IPS-18a (cell line): ENCODE data around the gene ATP2A1.
"Not testable (repeated sequence)": the region's sequence is repeated elsewhere in the genome, so short reads cannot be mapped to it uniquely, and the experiment has no call there.

Experiments used
- H3K27ac ChIP-seq: one replicate; pipeline ENCODE4 v1.5.1; 2013; ENCODE audit warnings: low read length
- H3K27me3 ChIP-seq: one replicate; pipeline ENCODE4 v1.6.1; 2013; ENCODE audit warnings: mild to moderate bottlenecking, low read length; ENCODE audit not compliant: control insufficient read depth, insufficient read depth
- H3K36me3 ChIP-seq: one replicate; pipeline ENCODE4 v1.6.1; 2013; ENCODE audit warnings: low read depth, low read length; ENCODE audit not compliant: control insufficient read depth
- H3K4me1 ChIP-seq: one replicate; pipeline ENCODE4 v1.6.1; 2013; ENCODE audit warnings: low read depth, low read length; ENCODE audit not compliant: control insufficient read depth
- H3K4me3 ChIP-seq: one replicate; pipeline ENCODE4 v1.5.1; 2013; ENCODE audit warnings: low read length
- H3K9ac ChIP-seq: one replicate; pipeline ENCODE4 v1.6.1; 2013; ENCODE audit warnings: mild to moderate bottlenecking, low read length, moderate library complexity
- H3K9me3 ChIP-seq: one replicate; pipeline ENCODE4 v1.6.1; 2013; ENCODE audit warnings: low read depth, low read length; ENCODE audit not compliant: control insufficient read depth

Gene ATP2A1

DNA sequence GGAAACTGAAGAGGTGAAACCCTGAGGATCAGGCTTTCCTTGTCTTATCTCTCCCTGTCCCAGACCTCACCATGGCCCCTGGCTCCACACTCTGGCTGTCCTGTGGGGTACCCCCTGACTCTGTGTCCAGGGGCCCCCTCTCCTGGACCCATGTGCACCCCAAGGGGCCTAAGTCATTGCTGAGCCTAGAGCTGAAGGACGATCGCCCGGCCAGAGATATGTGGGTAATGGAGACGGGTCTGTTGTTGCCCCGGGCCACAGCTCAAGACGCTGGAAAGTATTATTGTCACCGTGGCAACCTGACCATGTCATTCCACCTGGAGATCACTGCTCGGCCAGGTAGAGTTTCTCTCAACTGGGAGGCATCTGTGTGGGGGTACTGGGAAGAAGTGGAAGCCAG is 54.9 kb downstream of the ATP2A1 start:
- no peak overlapping the region for H3K9ac ChIP-seq
- no peak overlapping the region for H3K27ac ChIP-seq
- H3K36me3 ChIP-seq = no peaks in the 10 kb centered on the region
- H3K4me1 ChIP-seq = no peaks in the 10 kb centered on the region
- H3K9me3 ChIP-seq = no peaks in the 10 kb centered on the region
- no peak overlapping the region for H3K4me3 ChIP-seq
- H3K27me3 ChIP-seq = no peaks in the 10 kb centered on the region

DNA sequence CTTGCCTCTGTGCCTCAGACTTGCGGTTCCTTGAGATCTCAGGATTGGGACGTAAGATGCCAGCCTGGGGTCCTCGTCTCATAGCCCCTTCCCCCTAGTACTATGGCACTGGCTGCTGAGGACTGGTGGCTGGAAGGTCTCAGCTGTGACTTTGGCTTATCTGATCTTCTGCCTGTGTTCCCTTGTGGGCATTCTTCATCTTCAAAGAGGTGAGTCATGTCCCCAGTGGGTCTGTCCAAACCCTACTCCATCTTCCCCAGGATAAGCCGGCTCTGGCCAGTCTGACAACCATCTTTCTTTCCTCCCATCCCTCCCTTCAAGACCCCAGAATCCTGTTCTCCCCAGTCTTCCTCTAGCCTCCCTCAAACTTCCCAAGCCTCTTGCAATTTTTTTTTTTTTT is 57.1 kb downstream of the ATP2A1 start:
- H3K36me3 ChIP-seq = no peaks in the 10 kb centered on the region
- H3K4me1 ChIP-seq = no peaks in the 10 kb centered on the region
- H3K9ac ChIP-seq = no peak overlapping the region
- no peak overlapping the region for H3K27ac ChIP-seq
- no peak overlapping the region for H3K4me3 ChIP-seq
- no peaks in the 10 kb centered on the region for H3K27me3 ChIP-seq
- H3K9me3 ChIP-seq = no peaks in the 10 kb centered on the region

DNA sequence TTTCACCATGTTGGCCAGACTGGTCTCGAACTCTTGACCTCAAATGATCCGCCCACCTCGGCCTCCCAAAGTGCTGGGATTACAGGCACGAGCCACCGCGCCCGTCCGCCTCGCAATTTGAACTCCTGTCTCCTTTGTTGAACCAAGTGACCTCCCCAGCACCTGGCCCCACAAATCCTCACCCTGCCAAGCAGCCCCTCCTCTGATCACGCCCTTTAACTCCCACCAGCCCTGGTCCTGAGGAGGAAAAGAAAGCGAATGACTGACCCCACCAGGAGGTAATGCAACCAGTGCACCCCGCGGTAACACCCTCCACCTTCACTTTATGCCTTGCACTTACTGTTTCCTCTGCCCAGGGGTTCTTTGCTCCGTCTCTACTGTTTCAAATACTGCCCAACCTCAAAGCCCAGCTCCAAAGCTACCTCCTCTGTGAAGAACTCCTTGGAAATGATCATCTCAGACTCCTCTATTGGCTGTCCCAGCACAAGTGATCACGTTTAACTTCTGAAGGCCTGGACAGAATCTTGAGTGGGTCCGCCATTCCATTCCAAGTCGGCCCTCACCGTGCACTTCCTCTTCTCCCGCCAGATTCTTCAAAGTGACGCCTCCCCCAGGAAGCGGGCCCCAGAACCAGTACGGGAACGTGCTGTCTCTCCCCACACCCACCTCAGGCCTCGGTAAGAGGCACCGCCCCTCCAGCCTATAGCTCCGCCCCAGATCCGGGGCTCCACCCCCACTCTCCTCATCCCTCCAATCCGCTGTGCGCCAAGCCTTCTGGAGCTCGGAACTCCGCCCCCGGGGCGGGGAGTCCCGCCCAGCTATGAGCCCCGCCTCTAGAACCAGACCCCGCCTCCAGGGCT is 57.9 kb downstream of the ATP2A1 start:
- no peak overlapping the region for H3K27ac ChIP-seq
- H3K4me1 ChIP-seq = no peaks in the 10 kb centered on the region
- no peaks in the 10 kb centered on the region for H3K27me3 ChIP-seq
- no peaks in the 10 kb centered on the region for H3K9me3 ChIP-seq
- H3K36me3 ChIP-seq = no peaks in the 10 kb centered on the region
- no peak overlapping the region for H3K9ac ChIP-seq
- H3K4me3 ChIP-seq = peak overlapping the region; percentile 41

DNA sequence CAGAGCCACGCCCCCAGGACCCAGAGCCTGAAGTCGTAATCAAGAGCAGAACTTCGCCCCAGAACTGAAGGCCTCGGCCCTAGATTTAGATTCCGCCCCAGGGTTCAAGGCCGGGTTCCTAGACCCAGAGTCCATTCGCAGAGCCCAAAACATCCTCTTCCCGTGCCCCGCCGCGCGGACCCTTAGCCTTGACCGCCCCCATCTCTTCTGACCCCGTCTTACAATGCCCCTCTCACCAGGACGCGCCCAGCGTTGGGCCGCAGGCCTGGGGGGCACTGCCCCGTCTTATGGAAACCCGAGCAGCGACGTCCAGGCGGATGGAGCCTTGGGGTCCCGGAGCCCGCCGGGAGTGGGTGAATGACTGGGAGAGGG is 58.5 kb downstream of the ATP2A1 start:
- no peak overlapping the region for H3K27ac ChIP-seq
- H3K27me3 ChIP-seq = no peaks in the 10 kb centered on the region
- H3K4me1 ChIP-seq = no peaks in the 10 kb centered on the region
- no peaks in the 10 kb centered on the region for H3K9me3 ChIP-seq
- H3K4me3 ChIP-seq = no peak overlapping the region
- no peak overlapping the region for H3K9ac ChIP-seq
- H3K36me3 ChIP-seq = no peaks in the 10 kb centered on the region

DNA sequence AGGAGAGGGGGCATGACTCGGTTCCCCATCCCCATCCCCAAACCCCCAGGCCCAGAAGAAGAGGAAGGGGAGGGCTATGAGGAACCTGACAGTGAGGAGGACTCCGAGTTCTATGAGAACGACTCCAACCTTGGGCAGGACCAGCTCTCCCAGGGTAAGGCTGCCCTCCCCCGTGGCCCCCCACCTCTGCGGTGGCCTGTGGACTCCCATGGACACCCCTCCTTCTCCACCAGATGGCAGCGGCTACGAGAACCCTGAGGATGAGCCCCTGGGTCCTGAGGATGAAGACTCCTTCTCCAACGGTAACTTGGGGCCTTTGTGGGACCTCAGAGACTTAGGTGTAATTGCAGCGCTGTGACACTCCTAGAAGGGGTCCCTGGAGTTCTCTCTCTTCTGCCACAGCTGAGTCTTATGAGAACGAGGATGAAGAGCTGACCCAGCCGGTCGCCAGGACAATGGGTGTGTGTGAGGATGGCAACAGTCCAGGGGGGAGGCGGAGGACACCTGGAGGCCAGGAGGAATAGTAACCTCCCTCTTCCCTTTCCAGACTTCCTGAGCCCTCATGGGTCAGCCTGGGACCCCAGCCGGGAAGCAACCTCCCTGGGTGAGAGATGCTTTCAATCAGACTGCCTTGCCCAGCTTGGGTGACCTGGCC is 59.1 kb downstream of the ATP2A1 start:
- Histone ChIP-seq H3K27ac (no peak overlapping the region), H3K4me1 (no peaks in the 10 kb centered on the region), H3K27me3 (no peaks in the 10 kb centered on the region), H3K4me3 (no peak overlapping the region), H3K9ac (no peak overlapping the region), H3K9me3 (no peaks in the 10 kb centered on the region), H3K36me3 (no peaks in the 10 kb centered on the region)

DNA sequence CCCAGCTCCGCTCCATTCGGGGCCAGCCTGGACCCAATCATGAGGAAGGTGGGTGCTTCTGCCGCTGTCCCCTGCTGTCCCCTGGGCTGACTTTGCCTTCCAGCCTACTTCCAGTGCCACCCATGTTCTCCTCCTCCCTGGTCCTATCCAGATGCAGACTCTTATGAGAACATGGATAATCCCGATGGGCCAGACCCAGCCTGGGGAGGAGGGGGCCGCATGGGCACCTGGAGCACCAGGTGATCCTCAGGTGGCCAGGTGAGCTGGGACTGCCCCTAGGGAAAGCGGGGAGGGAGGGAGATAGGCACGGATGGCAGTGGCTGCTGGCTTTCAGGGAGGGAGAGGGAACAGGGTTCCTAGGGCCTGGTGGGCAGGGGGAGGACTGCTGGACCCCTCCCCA is 60.4 kb downstream of the ATP2A1 start:
- no peak overlapping the region for H3K4me3 ChIP-seq
- no peaks in the 10 kb centered on the region for H3K36me3 ChIP-seq
- no peak overlapping the region for H3K27ac ChIP-seq
- no peaks in the 10 kb centered on the region for H3K4me1 ChIP-seq
- H3K9me3 ChIP-seq = no peaks in the 10 kb centered on the region
- no peak overlapping the region for H3K9ac ChIP-seq
- H3K27me3 ChIP-seq = no peaks in the 10 kb centered on the region

DNA sequence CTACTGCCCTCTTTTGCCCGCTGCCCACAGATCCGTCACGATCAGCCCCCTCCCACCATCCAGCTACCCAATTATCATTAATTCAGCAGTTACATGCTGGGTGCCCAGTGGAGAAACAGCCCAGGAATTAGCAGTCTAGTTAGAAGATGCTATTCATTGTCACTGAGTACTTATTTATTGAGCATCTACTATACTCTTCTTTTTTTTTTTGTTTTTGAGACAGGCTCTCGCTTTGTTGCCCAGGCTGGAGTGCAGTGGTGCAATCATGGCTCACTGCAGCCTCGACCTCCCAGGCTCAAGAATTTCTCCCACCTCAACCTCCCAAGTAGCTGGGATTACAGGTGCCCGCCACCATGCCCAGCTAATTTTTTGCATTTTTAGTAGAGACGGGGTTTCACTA is 61.5 kb downstream of the ATP2A1 start:
- H3K27ac ChIP-seq = not testable (repeated sequence)

DNA sequence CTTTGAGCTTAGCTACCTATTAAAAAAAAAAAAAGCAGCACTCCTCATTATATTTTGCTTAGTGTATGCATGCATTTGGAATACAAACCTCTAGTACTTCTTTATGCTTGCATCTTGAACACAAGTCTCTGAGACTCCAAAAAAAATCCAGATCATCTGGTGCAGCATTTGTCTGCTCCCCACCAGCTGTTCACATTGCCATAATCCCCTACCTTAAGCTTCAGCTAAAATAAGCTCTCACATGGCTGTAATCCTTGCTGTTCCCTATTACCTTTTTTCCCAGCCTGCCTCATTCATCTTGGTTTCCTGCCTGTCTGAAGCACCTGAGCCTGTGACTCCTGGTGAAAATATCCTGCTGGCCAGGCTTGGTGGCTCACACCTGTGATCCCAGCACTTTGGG is 65.0 kb downstream of the ATP2A1 start:
- H3K27me3 ChIP-seq = no peaks in the 10 kb centered on the region
- no peaks in the 10 kb centered on the region for H3K9me3 ChIP-seq
- no peaks in the 10 kb centered on the region for H3K4me1 ChIP-seq
- H3K9ac ChIP-seq = no peak overlapping the region
- no peak overlapping the region for H3K4me3 ChIP-seq
- H3K36me3 ChIP-seq = no peaks in the 10 kb centered on the region
- no peak overlapping the region for H3K27ac ChIP-seq

More for the DNA sequence above, 61.5 kb downstream of the ATP2A1 start:
- not testable (repeated sequence) for H3K9ac ChIP-seq, H3K27me3 ChIP-seq, H3K36me3 ChIP-seq, H3K9me3 ChIP-seq, H3K4me1 ChIP-seq, H3K4me3 ChIP-seq

DNA sequence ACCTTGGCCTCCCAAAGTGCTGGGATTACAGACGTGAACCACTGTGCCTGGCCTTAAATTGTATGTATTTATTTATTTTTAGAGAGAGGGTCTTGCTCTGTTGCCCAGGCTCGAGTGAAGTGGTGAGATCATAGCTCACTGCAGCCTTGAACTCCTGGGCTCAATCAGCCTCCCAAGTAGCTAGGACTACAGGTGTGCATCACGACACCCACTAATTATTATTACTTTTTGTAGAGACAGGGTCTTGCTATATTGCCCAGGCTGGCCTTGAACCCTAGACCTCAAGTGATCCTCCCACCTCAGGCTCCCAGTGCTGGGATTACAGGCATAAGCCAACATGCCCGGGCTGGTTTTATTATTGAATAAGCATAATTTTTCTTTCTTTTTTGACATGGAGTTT is 68.4 kb downstream of the ATP2A1 start:
- Histone ChIP-seq H3K27ac (no peak overlapping the region), H3K4me3 (no peak overlapping the region), H3K9ac (no peak overlapping the region), H3K36me3 (no peaks in the 10 kb centered on the region), H3K4me1 (no peaks in the 10 kb centered on the region), H3K9me3 (no peaks in the 10 kb centered on the region), H3K27me3 (no peaks in the 10 kb centered on the region)

DNA sequence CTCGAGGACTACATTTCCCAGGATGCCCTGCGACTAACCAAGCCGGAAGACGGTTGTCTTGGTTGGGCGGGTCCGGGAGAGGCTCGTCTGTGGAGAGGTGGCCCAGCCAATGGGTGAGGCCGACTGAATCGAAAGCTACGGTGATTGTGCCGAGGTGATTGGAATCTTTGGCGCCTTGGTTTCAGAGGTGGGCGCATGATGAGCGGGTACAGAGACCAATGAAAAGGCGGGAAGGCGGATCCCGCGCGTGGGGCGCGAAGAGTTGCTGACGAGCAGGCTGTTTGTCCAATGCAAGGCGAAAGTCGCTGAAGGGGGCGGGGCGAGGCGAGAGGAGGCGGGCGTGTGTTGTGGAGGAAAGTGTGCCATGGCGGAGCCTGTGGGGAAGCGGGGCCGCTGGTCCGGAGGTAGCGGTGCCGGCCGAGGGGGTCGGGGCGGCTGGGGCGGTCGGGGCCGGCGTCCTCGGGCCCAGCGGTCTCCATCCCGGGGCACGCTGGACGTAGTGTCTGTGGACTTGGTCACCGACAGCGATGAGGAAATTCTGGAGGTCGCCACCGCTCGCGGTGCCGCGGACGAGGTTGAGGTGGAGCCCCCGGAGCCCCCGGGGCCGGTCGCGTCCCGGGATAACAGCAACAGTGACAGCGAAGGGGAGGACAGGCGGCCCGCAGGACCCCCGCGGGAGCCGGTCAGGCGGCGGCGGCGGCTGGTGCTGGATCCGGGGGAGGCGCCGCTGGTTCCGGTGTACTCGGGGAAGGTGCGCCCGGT is 72.5 kb downstream of the ATP2A1 start, which contains the start of gene NFATC2IP:
NFATC2IP (plus strand) TSS at position 290 of the 762 bp plus-strand sequence; CDS start at position 365, 75 bp downstream.
- Histone ChIP-seq H3K27me3 (no peaks in the 10 kb centered on the region), H3K4me1 (peaks cover 4% of the 10 kb centered on the region), H3K9ac (peak within 1 kb of the TSS; percentile 81), H3K36me3 (peaks cover 22% of the 10 kb centered on the region), H3K9me3 (no peaks in the 10 kb centered on the region), H3K27ac (no peak within 1 kb of the TSS), H3K4me3 (peak within 1 kb of the TSS; percentile 92)

DNA sequence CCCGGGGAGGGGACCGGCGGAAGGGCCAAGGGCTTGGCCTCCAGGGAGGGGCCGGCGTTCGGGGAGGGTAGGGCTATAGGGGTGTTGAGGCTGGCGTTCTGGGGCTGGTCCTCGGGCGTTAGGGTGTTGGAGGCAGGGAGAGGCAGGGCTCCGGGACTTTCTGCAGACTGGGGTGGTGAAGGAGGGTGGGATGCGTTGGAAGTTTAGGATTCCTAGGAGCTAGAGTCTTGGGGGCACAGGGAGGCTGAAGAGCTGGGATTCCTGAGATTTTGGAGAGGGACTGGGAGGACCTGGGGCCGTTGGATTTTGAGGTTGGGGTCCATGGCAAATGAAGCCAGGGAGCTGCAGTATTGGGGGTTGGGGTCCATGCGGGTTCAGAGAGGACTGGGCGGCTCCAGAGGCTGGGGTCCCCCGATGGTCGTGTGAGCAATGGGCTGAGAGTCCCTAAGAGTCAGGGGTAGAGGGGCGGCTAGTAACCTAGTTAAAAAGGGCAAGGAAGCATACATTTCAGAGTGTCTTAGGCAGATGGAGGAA is 73.2 kb downstream of the ATP2A1 start:
- Histone ChIP-seq H3K36me3 (peaks cover 27% of the 10 kb centered on the region), H3K27ac (no peak overlapping the region), H3K4me3 (peak overlapping the region; percentile 92), H3K4me1 (peaks cover 4% of the 10 kb centered on the region), H3K9ac (peak overlapping the region; percentile 81), H3K27me3 (no peaks in the 10 kb centered on the region), H3K9me3 (no peaks in the 10 kb centered on the region)
